ENCODE results near the gene FBXW5.
A peak's percentile ranks its signal among the peaks of the same experiment; 100 is the strongest.

DNA sequence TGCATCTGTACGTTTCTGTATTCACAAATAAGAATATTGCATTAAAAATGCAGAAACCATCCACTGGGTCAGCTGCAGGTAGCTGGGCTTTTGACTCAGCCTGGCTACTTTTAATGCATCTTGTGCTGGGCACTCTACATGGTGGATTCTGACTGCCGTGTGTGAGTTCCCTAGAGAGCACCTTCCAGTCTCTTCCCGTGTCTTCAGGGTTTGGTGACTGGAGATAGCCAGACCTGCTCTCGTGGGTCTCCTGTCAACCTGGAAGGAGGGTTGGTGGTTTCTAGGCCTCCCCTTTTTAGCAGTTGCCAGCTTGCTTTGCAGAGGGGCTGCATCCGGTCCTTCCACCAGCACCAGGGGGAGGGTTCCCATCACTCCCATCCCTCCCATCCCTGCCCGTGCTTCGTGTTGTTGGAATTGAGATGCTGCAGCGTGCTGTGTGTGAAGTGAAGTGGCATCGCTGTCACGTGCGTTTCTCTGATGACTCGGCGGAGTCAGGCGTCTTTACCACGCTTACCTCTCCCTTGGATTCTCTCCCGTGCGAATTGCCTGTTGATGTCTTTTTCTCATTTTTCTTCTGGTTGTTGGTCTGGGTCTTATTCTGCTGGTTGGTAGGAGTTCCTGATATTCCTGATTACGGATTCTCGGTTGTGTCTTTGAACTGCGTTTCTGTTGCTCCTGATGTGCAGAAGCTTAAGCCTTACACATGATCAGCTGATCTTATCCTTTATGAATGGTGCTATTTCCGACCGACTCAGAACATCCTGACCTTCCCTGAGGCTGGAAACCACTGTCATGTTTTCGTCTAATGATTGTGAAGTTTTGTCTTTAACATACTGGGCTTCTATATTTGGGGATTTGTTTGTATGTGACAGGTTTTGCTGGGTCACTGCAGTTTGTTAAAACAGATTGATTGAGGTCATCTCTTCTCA is 16.9 kb downstream of the FBXW5 start:
- TF ChIP-seq, protein P1, sequence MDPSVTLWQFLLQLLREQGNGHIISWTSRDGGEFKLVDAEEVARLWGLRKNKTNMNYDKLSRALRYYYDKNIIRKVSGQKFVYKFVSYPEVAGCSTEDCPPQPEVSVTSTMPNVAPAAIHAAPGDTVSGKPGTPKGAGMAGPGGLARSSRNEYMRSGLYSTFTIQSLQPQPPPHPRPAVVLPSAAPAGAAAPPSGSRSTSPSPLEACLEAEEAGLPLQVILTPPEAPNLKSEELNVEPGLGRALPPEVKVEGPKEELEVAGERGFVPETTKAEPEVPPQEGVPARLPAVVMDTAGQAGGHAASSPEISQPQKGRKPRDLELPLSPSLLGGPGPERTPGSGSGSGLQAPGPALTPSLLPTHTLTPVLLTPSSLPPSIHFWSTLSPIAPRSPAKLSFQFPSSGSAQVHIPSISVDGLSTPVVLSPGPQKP (IDR thresholded peaks at IDR 0.05; ENCODE audit: low read depth, low read length) = no peak
- TF ChIP-seq FOS (IDR thresholded peaks at IDR 0.05; ENCODE audit: borderline replicate concordance, extremely low read depth, insufficient read length) = no peak
- no peak for TF ChIP-seq JUND (IDR thresholded peaks at IDR 0.05; ENCODE audit: low read depth, low read length)
- no peak for TF ChIP-seq PML (IDR thresholded peaks at IDR 0.05; ENCODE audit: low read length)
- no peak for TF ChIP-seq CTCF (IDR thresholded peaks at IDR 0.05 in 2 of 3, conservative IDR thresholded peaks at IDR 0.05 in 1 of 3; ENCODE audit: control insufficient read depth in 2 of 3, extremely low read depth in 1 of 3, insufficient read depth in 1 of 3, low read depth in 3 of 3, low read length in 3 of 3)
- TF ChIP-seq SMC3 (IDR thresholded peaks at IDR 0.05; ENCODE audit: borderline replicate concordance, low read length) = no peak
- no peak for TF ChIP-seq YY1 (IDR thresholded peaks at IDR 0.05; ENCODE audit: low read depth, low read length)
- TF ChIP-seq POLR2AphosphoS5 (IDR thresholded peaks at IDR 0.05; ENCODE audit: low read length) = peak; percentile 25; the same call in 1 of the 2 replicates
- TF ChIP-seq ZBTB33 (IDR thresholded peaks at IDR 0.05) = no peak
- no peak for TF ChIP-seq ZBTB40 (IDR thresholded peaks at IDR 0.05; ENCODE audit: borderline replicate concordance)
- no peak for TF ChIP-seq EZH2 (IDR thresholded peaks at IDR 0.05; ENCODE audit: borderline replicate concordance, control insufficient read depth, low read depth, low read length)
- TF ChIP-seq FOXM1 (IDR thresholded peaks at IDR 0.05; ENCODE audit: low read depth, low read length) = no peak
- TF ChIP-seq HDAC2 (IDR thresholded peaks at IDR 0.05) = no peak
- no peak for TF ChIP-seq SIX5 (IDR thresholded peaks at IDR 0.05; ENCODE audit: low read depth, low read length, severe bottlenecking)
